ENCODE results near the gene USP44. TPM values are rescaled to one million over a fixed set of nuclear protein-coding genes. Genes with fewer than 3 reads are reported as not detected.

Gene USP44
- total and polyA plus RNA-seq, 2 of the 8 experiments (the other 6 are each of a cell fraction or from before 2014, with no cell fraction given) = 129 to 197 TPM

- H2BK120ac ChIP-seq (replicated peaks; ENCODE audit: low read depth, low read length) = no peak overlapping the region
- H3K18ac ChIP-seq (ENCODE audit: extremely low read depth, low read length) = no peak overlapping the region
- no peak for TF ChIP-seq KDM4A (IDR thresholded peaks at IDR 0.05; ENCODE audit: low read depth, low read length, severe bottlenecking)
- no peak for TF ChIP-seq CREB1 (IDR thresholded peaks at IDR 0.05)
- no peak for TF ChIP-seq POLR2A (IDR thresholded peaks at IDR 0.05; ENCODE audit: control extremely low read depth in 1 of 2, low read depth in 2 of 2, low read length in 2 of 2)
- no peak for TF ChIP-seq NRF1 (IDR thresholded peaks at IDR 0.05; ENCODE audit: low read depth, low read length)
- TF ChIP-seq EGR1 (IDR thresholded peaks at IDR 0.05; ENCODE audit: borderline replicate concordance, low read depth, low read length) = no peak
- no peak for TF ChIP-seq ATF3 (IDR thresholded peaks at IDR 0.05; ENCODE audit: insufficient read depth, low read depth, low read length)
- no peak for TF ChIP-seq PHF8 (conservative IDR thresholded peaks at IDR 0.05; ENCODE audit: low read depth, low read length)
- H3K79me1 ChIP-seq (ENCODE audit: low read depth, low read length) = no peaks in the 10 kb centered on the region; the same call in 1 of the 2 replicates
- H2BK12ac ChIP-seq (ENCODE audit: low read depth, low read length) = no peak overlapping the region
- WGBS, 2 experiments (ENCODE audit: extremely low coverage in 1 of 2, insufficient coverage in 1 of 2, insufficient read length in 1 of 2, insufficient replicate concordance in 2 of 2, low coverage in 1 of 2, low lambda C conversion rate in 2 of 2, missing lambda C conversion rate in 1 of 2) = 87% methylated on average over 4 of the region's 4 CpGs; no CpG with 5 or more reads in 1 of the 2 experiments
- H3K56ac ChIP-seq (replicated peaks; ENCODE audit: insufficient read length, low read depth, low read length) = no peak overlapping the region
- H3K27ac ChIP-seq (ENCODE audit: low read depth, low read length) = no peak overlapping the region
- FAIRE-seq (no peak), DNase-seq (ENCODE audit: low read depth in 1 of 2, low spot score in 2 of 2) (no peak)
- H3K36me3 ChIP-seq (ENCODE audit: control insufficient read depth in 2 of 4, insufficient read depth in 4 of 4, low read length in 3 of 4) = peaks cover 13 to 80% (median 36%) of the 10 kb centered on the region in 4 experiments; a peak in 7 of 8 replicates
- H4K91ac ChIP-seq (replicated peaks; ENCODE audit: insufficient read length, low read length) = no peak overlapping the region
- no peak overlapping the region for H3K23ac ChIP-seq (ENCODE audit: insufficient read length)
- H2AK5ac ChIP-seq (ENCODE audit: low read depth, low read length) = no peak overlapping the region
- H3K9ac ChIP-seq (replicated peaks in 1 of 4; ENCODE audit: extremely low read depth in 1 of 4, low read depth in 3 of 4, low read length in 3 of 4) = no peak overlapping the region
- peaks cover 0 to 5% (median 1%) of the 10 kb centered on the region in 4 experiments; a peak in 3 of 7 replicates for H3K4me1 ChIP-seq (replicated peaks in 1 of 4; ENCODE audit: control insufficient read depth in 3 of 4, insufficient read depth in 4 of 4, low read length in 3 of 4)
- CTCF ChIA-PET (ENCODE audit: partially characterized antibody) = interaction anchor here (0.9 to 1.3 kb wide), 2 partner anchors 20 to 22 kb away, joined by 3 to 4 read pairs; no protein-coding TSS in a partner anchor
- peaks cover 10 to 90% of the 10 kb centered on the region in 2 experiments for H3K79me2 ChIP-seq (ENCODE audit: control insufficient read depth in 1 of 2, insufficient read depth in 2 of 2, low read length in 2 of 2)
- H2BK15ac ChIP-seq (ENCODE audit: low read length) = no peak overlapping the region
- no peak overlapping the region for H2AFZ ChIP-seq (ENCODE audit: low read length)
- no peaks in the 10 kb centered on the region for H3K27me3 ChIP-seq (replicated peaks in 1 of 4; ENCODE audit: control insufficient read depth in 3 of 4, extremely low read depth in 1 of 4, insufficient read depth in 3 of 4, low read length in 3 of 4)
- no peak overlapping the region for H2BK5ac ChIP-seq (ENCODE audit: low read depth, low read length)
- no peak overlapping the region for H4K8ac ChIP-seq (ENCODE audit: extremely low read depth, insufficient read depth, low read length)
- H2BK20ac ChIP-seq (ENCODE audit: low read length) = no peak overlapping the region
- POLR2A ChIA-PET (ENCODE audit: partially characterized antibody) = interaction anchor here (0.7 to 1.4 kb wide), 2 partner anchors 14 to 18 kb away, joined by 3 read pairs; no protein-coding TSS in a partner anchor
- H3K14ac ChIP-seq (ENCODE audit: insufficient read length) = no peak overlapping the region
- H3K4me3 ChIP-seq (ENCODE audit: extremely low read depth in 1 of 4, insufficient read depth in 2 of 4, low read depth in 3 of 4, low read length in 4 of 4) = no peak overlapping the region
- no peaks in the 10 kb centered on the region for H3K23me2 ChIP-seq (ENCODE audit: low read depth, low read length)
- H3K4me2 ChIP-seq (ENCODE audit: insufficient read depth in 1 of 2, low read depth in 2 of 2, low read length in 2 of 2) = no peak overlapping the region
- peaks cover 22 to 30% of the 10 kb centered on the region in 2 experiments for H4K20me1 ChIP-seq (replicated peaks in 1 of 2; ENCODE audit: control insufficient read depth in 1 of 2, insufficient read depth in 2 of 2, low read length in 2 of 2)
- no peak overlapping the region for H3K4ac ChIP-seq (replicated peaks; ENCODE audit: insufficient read length, low read depth, low read length)
- H3K9me3 ChIP-seq (ENCODE audit: insufficient read depth in 2 of 2, low read depth in 1 of 2, low read length in 1 of 2) = no peaks in the 10 kb centered on the region
- H4K5ac ChIP-seq (ENCODE audit: insufficient read length, low read depth, low read length) = no peak overlapping the region
Measured at GRCh38 chr12:95528431-95528830, 22.8 kb downstream of the USP44 start.
